NCI-H2171 (cell line): ENCODE results near the gene ROGDI.
A peak's percentile ranks its signal among the peaks of the same experiment; 100 is the strongest.
"Not testable (repeated sequence)": the region's sequence is repeated elsewhere in the genome, so short reads cannot be mapped to it uniquely, and the experiment has no call there.

Experiments used
- DNase-seq: peaks from one replicate; lab custom pipeline; 2025; lab: John Stamatoyannopoulos, UW

Gene ROGDI

GRCh38 chr16:4790871-4791270, 11.6 kb downstream of the ROGDI start:
- DNase-seq: no peak

DNA sequence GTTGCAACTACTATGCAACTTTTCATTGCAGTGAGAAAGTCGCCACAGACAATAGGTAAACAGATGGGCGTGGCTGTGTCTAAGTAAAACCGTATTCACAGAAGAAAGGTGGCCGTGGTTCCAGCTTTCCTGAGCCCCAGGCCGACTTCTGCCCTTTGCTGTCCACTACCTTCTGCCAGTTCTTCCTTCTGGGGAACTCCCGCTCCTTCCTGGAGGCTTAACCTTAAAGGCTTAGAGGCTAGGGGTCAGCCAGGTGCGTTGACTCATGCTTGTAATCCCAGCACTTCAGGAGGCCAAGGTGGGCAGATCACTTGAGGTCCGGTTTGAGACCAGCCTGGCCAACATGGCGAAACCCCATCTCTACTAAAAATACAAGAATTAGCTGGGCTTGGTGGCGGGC, 12.2 kb downstream of the ROGDI start:
- no peak for DNase-seq

- no peak for DNase-seq
Observed at GRCh38 chr16:4788910-4789309, 13.5 kb downstream of the ROGDI start.

DNA sequence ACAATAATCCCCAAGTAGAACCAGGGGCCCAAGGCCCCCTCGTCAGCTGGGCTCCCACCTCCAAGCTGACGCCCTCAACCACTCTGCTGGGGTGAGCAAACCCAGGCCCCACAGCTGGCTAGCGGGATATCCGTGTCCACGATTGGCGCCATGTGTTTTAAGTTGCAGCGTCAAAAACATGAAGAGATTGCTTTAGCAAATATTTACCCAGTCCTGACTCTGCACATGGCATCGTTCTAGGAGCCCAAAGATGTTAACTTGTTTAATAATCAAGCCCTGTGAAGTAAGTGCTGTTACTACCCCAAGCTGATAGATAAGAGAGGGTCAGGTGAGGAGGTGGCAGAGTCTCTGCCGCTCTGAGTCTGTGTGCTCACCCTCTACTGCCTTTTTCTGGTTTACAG, 13.9 kb downstream of the ROGDI start:
- no peak for DNase-seq

- DNase-seq: no peak
Observed at GRCh38 chr16:4787627-4788482, 14.6 kb downstream of the ROGDI start, which contains the start of gene SEPTIN12. Gene SEPTIN12 (minus strand): TSS chr16:4788345. CDS start chr16:4787645, 700 bp downstream.

GRCh38 chr16:4787068-4787467, 15.4 kb downstream of the ROGDI start:
- no peak for DNase-seq

DNA sequence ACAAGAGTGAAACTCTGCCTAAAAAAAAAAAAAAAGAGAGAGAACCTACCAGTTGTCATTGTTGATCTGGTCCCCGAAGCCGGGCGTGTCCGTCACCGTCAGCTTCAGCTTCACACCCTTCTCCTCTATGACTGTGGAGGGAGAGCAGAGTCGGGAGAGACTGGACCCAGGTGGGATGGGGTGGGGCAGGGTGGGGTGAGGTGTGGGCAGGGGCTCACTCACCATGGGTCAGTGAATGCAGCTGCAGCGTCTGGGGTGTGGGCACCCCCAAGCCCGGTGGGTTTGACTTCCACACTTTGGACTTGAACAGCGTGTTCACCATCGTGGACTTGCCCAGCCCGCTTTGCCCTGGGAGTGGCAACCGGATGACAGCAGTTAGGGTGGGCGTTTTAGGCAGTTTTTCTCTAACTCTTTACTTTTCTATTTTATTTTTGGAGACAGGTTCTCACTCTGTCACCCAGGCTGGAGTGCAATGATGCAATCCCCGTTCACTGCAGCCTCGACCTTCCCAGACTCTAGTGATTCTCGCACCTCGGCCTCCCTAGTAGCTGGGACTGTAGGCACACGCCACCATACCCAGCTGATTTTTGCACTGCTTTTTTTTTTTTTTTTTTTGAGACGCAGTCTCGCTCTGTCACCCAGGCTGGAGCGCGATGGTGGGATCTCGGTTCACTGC, 16.5 kb downstream of the ROGDI start:
- DNase-seq: no peak

GRCh38 chr16:4784444-4784987, 17.9 kb downstream of the ROGDI start:
- not testable (repeated sequence) for DNase-seq

DNA sequence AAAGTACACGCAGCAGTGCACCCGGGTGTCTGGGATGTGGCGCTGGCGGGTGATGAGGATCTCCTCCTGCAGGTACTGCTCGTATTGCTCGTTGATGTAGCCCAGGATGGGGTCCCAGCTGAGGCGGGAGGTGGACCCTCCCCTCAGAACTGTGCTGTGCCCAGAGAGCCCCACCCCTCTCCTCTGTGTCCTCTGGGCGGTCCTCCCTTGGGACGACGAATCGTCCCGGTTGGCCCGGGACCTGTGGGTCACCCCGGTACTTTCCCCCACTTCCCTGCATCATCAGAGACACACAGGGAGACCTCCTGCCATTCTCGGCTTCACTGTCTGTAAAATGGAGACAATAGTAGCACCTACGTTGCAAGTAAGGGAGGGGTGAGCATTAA, 18.5 kb downstream of the ROGDI start:
- no peak for DNase-seq

GRCh38 chr16:4783251-4783950, 19.0 kb downstream of the ROGDI start:
- DNase-seq: no peak

GRCh38 chr16:4780235-4780634, 22.2 kb downstream of the ROGDI start:
- DNase-seq: no peak

- DNase-seq: no peak
Observed at GRCh38 chr16:4778050-4778392, 24.4 kb downstream of the ROGDI start.

GRCh38 chr16:4777339-4778049, 24.9 kb downstream of the ROGDI start:
- no peak for DNase-seq

- no peak for DNase-seq
Observed at GRCh38 chr16:4776141-4776705, 26.2 kb downstream of the ROGDI start.

- no peak for DNase-seq
Observed at GRCh38 chr16:4775005-4775404, 27.4 kb downstream of the ROGDI start.

DNA sequence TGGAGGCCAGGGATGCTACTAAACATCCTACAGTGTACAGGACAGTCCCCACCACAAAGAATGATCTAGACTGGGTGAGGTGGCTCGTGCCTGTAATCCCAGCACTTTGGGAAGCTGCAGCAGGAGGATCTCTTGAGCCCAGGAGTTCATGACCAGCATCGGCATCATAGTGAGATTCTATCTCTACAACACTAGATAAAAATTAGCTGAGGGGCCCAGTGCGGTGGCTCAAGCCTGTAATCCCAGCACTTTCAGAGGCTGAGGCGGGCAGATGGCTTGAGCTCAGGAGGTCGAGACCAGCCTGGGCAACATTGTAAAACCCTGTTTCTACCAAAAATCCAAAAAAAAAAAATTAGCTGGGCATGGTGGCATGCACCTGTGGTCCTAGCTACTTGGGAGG, 30.1 kb downstream of the ROGDI start:
- DNase-seq: no peak

GRCh38 chr16:4771646-4772045, 30.8 kb downstream of the ROGDI start:
- DNase-seq: no peak

DNA sequence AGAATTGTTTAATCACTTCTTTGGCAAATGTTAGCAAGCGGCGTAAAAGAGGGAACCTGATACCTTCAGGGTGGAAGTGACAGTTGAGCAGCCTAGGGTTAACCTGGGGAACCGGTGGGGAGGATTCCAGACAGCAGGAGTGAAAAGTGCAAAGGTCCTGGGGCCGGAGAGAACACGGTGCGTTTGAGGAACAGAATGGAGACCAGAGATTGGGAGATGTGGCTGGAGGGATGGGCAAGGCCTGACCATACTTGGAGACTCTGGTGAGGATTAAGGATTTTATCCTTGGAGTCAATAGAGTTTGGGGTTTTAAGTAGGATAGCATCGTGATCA, 33.2 kb downstream of the ROGDI start:
- no peak for DNase-seq

GRCh38 chr16:4768549-4769305, 33.7 kb downstream of the ROGDI start:
- DNase-seq: peak; percentile 98

- DNase-seq: no peak
Observed at GRCh38 chr16:4767872-4768548, 34.4 kb downstream of the ROGDI start.
